Endometrial microvascular endothelial cells (primary cell): Measurements from ENCODE around the gene TMEM232. TPM values are rescaled to one million over a fixed set of nuclear protein-coding genes. Genes with fewer than 3 reads are reported as not detected.

Source experiments
- in situ Hi-C: cut with HindIII; loops from 2 replicates; pipeline ENCODE4 v1.10.0; 2017; ENCODE audit warnings: low sequenced_read_pairs, low pct_unique_long_range_greater_than_20kb; ENCODE audit errors: inconsistent ontology term
- total RNA-seq: library from RNA; depleted of rRNA; stranded (reverse); fragments of >200 nt; gene quantifications from one replicate; pipeline ENCODE4 v1.2.3, GENCODE V29; 2015; ENCODE audit errors: inconsistent ontology term

The TMEM232 gene
- total RNA-seq, 1 donor from 2014 or later, result not detected

- in situ Hi-C loops, result no loop called here
Measured at GRCh38 chr5:110460837-110461236, 265.6 kb downstream of the TMEM232 start.

DNA sequence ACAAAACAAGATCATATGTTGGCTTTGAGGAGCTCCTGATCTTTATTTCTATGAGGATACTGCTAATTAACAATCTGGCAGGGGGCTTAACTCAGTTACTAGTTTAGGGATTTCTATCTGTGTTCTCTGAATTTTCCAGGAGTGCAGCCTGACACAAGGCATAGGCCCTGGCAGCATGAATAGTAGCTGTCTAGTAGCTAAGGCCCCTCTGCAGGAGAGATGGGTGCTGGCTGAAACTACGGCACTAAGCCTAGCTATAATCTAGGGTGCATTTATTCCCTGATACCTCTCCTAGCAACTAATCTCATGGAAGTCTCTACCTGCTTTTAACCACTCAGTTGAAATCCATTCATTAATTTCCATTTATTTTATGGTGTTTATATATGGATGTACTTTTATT, 268.2 kb downstream of the TMEM232 start:
- in situ Hi-C loops, result no loop called here

DNA sequence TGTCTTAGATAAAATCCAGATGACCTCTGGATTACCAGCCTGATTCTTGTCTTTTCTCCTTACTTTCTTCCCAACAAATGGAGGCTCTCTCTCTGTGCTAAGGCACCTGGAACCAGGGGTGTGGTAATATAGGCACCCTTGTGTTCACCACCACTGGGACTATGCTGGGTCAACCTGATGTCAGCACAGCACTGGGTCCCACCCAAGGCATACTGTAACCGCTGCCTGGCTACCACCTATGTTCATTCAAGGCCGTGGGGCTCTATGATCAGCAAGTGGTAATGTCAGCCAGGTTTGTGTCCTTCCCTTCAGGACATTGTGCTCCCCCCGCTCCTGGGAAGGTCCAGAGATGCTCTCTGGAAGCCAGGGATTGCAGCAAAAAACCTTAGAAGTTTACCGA, 283.6 kb downstream of the TMEM232 start:
- in situ Hi-C loops, result no loop called here

- in situ Hi-C loops, result no loop called here
Measured at GRCh38 chr5:110441035-110441434, 285.4 kb downstream of the TMEM232 start.

- in situ Hi-C loops, result no loop called here
Measured at GRCh38 chr5:110440058-110440457, 286.4 kb downstream of the TMEM232 start.

GRCh38 chr5:110439296-110439695, 287.2 kb downstream of the TMEM232 start:
- in situ Hi-C loops, result no loop called here

DNA sequence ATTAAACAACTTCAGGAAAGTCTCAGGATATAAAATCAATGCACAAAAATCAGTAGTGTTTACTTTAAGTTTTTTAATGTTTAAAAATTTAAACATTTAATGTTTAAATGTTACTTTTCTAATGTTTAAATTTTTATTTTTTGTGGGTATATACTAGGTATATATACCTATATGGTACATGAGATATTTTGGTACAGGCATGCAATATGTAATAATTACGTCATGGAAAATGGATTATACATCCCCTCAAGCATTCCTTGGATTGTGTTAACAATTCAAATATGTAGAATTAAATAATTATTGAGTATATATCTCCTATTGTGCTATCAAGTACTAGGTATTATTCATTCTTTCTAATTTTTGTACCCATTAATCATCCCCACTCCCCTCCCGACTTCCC, 291.3 kb downstream of the TMEM232 start:
- in situ Hi-C loops, result no loop called here

- in situ Hi-C loops, result no loop called here
Measured at GRCh38 chr5:110431603-110432002, 294.9 kb downstream of the TMEM232 start.

GRCh38 chr5:110414360-110414759, 312.1 kb downstream of the TMEM232 start:
- in situ Hi-C loops, result no loop called here

GRCh38 chr5:110413856-110414255, 312.6 kb downstream of the TMEM232 start:
- in situ Hi-C loops, result no loop called here

DNA sequence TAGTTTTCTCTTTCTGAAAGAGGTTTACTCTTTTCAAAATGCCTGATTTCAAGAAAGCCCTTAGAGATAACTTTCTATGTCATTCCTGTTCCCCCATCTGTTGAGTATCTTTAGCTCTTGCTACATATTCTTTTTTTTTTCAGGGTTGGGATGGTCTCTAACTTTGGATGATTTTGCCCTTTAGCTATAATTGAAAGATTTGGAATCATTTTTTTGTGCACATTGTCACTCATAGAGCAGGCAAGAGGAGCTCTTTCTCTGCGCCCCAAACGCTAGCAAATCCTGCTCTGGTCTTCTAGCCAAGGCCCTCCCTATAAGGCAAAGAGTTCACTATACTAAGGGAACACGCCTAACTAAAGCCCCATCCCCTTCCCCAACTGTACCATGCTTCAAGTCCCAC, 316.9 kb downstream of the TMEM232 start:
- in situ Hi-C loops, result no loop called here

DNA sequence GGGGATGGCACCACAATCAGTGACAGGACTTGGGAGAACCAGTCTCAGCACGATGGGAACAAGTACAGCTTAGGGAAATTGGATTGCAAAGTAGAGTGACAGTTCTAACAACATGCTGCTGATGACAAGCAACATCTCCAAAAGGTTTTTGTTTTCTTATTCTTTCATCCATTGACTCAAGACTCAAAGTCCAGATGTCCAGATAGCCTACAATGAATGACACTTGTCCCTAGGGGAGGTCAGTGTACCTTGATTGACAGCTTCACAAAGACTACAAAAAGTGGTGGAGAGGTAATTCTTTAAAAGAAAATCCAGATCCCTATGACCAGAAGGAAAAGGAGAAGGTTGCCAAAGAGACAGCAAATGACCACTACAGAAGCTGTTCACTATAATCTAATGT, 323.9 kb downstream of the TMEM232 start:
- in situ Hi-C loops, result no loop called here

DNA sequence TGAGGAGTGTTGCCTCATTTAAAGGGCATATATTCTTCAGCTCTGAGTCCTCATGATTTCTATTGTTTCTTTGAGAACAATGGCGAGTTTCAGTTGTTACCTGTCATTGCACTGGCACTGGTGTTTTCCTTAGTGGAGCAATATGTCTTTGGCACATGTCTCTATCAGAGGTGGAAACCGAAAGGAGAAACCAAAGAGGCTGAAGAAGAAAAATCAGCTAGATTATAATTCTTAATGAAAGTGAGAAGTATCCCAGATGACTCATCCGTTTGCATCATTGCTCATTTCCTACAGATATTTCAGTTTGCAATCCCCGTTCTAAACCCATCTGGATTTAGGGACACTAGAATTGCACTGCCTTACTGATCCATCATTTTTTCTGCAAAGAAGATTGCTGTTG, 324.6 kb downstream of the TMEM232 start:
- in situ Hi-C loops, result no loop called here

- in situ Hi-C loops, result no loop called here
Measured at GRCh38 chr5:110398951-110399350, 327.5 kb downstream of the TMEM232 start.

- in situ Hi-C loops, result no loop called here
Measured at GRCh38 chr5:110397281-110397680, 329.2 kb downstream of the TMEM232 start.

DNA sequence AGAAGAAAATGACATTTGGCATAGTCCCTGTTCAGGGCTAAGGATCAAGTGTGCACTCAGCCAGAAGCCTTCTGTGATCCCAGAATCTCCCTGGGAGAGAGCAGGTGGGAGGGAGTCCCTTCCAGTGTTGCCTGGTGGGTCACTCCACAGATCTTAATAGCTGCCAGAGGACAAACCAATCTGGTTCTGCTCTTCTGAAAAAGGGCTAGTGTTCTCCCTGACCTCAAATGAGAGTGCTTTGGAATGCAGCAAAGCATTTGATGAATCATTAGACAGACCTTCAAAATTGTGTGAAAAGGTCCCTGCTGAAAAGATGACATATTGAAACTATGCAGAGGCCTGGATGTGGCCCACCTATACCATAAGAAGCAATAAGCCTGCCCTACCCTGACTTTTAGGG, 339.7 kb downstream of the TMEM232 start:
- in situ Hi-C loops, result no loop called here

- in situ Hi-C loops, result no loop called here
Measured at GRCh38 chr5:110383231-110383630, 343.2 kb downstream of the TMEM232 start.

DNA sequence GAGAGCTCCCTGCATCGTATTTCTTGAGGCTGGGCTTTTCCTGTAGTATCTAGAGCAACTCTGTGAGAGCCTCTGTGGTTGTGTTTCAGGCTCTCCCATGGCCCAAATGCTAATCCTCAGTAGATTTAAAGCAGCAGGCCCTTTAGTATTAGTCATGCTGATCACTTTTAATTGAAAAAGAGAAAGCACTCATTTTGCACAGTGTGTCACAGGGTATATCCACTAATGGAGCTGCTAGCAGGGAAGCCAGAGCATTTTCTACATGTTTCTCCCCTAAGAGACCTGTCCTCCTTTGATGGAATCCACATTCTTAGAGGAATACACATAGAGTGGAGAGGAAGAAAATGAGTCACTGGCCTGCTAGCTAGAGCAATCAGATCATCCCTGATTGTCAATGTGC, 348.5 kb downstream of the TMEM232 start:
- in situ Hi-C loops, result no loop called here

DNA sequence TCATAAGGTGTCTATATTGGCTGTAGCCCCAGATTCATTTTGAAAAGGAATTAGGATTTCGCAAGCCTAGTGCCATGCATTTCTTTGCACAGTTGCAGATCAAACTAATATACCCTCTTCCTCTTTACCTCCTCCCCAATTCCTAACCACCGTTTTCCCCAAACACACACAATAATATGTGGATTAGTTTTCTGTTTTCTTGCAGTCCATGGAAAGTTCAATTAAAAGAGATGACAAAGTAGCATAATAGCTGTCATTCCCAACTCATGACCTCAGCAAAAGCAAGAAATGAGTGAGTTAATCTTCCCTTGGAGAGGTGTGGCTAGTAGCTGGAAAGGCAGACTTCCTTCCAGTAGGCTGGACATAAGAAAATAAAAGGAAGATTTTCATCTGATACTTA, 349.1 kb downstream of the TMEM232 start:
- in situ Hi-C loops, result no loop called here

DNA sequence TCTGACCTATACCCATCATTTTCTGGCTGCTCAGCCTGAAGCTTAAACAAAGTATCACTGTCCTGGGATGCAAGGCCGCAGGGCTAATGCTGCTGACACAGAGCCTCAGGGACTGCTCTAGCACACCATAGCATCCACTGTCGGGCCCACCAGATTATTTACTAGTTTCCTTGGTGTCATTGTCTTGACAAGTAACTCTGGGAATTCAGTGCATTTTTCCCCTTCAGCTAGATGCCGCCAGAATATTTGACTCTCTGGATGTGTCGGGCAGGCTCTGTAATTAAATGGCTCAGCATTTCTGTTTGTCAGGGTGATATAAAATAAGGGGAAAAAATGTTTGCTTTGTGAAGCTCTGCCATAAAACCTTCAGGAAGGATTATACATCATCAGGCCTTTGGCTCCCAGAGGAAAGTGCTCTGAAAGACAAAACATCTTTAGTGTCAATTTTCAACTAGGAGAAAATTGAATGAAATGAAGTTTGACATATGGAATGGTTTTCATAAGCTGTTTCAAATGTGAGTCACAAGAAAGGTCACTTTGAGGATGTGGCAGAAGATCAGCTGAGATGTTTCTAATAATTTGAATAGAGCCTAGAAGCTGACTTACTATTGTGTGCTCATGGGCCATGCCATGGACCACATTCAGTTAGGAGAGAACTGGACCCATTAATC, 350.1 kb downstream of the TMEM232 start:
- in situ Hi-C loops, result no loop called here

- in situ Hi-C loops, result no loop called here
Measured at GRCh38 chr5:110371725-110372041, 354.8 kb downstream of the TMEM232 start.
